HG03575 (cell line): ENCODE measurements around the gene ST3GAL4.
"Not testable (repeated sequence)": the region's sequence is repeated elsewhere in the genome, so short reads cannot be mapped to it uniquely, and the experiment has no call there.

ENCODE experiments used
- ATAC-seq: cut with Tn5 transposase; IDR thresholded peaks from one replicate; pipeline ENCODE4 v1.9.1; 2021; ENCODE audit not compliant: unreplicated experiment, insufficient number of reproducible peaks, low FRiP score; ENCODE audit errors: extremely low read depth

Gene ST3GAL4

GRCh38 chr11:126374562-126375300, 19.2 kb downstream of the ST3GAL4 start:
- ATAC-seq: not testable (repeated sequence)

DNA sequence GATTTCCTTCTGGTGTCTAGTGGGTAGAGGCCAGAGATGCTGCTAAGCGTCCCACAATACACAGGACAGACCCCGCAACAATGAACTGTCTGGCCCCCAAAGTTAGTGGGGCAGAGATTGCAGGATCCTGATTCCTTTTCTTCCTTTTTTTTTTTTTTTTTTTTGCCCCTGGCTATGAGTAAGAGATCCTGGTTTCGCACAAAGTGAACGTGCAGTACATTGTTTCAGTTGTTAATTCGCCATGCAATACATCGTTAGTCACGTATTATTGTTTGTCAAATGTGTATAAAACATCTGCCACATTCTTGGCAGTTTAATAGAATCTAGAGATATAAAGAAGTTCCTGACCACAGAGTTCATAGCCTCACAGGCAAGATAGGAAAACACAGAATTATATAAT, 20.2 kb downstream of the ST3GAL4 start:
- no peak for ATAC-seq

GRCh38 chr11:126378763-126379162, 23.3 kb downstream of the ST3GAL4 start:
- no peak for ATAC-seq

GRCh38 chr11:126380909-126381308, 25.4 kb downstream of the ST3GAL4 start:
- no peak for ATAC-seq

DNA sequence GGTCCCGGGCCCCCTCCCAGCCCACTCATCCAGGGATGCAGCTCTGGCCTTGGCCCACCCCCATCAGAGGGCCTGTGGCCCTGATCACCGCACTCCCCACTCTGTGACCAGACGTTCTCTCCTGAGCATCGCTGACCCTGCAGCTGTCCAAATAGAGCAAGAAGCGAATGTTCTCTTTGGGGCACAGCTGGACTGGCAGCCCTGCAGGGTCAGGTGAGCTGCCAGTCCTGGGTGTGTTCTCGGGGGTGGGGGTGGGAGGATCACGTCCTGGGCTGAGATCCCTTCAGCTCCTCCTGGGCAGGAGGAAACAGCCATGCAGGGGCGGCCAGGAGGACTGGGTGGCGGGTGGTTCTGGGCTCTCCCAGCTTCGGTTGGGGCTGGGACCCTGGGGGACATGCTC, 26.5 kb downstream of the ST3GAL4 start:
- ATAC-seq: not testable (repeated sequence)

DNA sequence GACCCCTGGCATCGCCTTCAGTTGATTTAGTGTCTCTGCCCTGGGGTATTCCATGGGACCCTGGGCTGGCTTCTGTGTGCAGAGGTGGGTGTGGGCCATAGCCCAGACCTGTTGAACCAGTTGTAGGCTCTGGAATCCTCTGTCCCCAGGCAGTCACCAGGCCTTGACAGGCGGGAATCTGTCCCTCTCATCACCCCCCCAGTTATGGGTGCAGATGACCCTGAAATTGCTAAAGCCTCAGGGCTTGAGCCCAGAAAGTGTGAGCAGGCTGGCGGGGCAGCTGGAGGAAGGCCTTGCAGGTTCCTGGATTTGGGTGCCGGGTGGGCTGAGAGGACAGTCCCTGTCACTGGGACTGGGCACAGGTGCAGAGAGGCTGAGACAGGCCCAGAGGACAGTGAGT, 27.2 kb downstream of the ST3GAL4 start:
- not testable (repeated sequence) for ATAC-seq

DNA sequence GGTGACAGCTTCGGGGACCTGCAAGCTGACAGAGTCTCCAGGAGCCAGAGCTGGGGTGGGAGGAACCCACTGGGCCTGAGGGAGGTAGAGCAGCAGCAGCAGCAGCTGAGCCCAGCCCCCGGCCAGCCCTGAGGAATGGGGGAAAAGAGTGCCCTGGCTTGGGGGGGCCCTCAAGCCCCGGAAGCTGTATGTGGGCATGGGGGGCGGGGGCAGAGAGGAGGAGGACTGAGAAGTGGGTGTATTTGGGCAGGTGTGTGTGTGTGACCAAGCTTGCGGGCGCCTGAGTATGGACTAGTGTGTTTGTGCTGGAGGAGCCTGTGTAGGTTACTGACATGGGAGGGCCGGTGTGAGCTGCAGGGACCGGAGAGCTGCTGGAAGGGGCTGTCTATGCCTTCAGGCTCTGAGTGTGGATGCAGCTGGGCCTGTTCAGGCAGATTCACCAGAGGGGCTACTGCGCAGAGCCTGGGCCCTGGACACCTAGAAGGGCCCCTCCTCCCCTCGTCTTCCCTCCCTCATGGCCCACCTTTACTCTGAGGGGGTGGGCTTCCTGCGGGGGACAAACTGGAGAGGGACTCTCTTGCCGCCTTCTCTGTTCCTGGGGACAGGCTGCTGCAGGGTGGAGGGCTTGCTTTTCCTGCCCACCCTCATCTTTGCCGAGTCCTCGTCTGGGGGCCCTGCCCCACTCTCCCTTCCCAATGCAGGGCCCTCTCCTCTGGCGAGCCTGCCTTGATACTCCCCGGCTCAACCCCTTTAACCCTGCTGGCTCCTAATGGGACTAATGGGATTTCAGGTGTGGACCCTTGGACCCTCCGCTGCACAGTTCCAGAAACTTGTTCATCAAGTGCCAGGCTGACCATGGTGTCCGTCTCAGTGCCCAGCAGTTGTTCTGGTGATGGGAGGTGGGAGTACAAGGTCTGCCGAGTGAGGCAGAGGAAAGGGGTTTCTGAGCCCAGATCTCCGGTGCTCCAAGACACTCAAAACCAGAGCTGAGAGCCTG, 28.2 kb downstream of the ST3GAL4 start:
- ATAC-seq: no peak

- ATAC-seq: no peak
These were observed 29.1 kb downstream of the ST3GAL4 start for GRCh38 chr11:126384449-126385070.

DNA sequence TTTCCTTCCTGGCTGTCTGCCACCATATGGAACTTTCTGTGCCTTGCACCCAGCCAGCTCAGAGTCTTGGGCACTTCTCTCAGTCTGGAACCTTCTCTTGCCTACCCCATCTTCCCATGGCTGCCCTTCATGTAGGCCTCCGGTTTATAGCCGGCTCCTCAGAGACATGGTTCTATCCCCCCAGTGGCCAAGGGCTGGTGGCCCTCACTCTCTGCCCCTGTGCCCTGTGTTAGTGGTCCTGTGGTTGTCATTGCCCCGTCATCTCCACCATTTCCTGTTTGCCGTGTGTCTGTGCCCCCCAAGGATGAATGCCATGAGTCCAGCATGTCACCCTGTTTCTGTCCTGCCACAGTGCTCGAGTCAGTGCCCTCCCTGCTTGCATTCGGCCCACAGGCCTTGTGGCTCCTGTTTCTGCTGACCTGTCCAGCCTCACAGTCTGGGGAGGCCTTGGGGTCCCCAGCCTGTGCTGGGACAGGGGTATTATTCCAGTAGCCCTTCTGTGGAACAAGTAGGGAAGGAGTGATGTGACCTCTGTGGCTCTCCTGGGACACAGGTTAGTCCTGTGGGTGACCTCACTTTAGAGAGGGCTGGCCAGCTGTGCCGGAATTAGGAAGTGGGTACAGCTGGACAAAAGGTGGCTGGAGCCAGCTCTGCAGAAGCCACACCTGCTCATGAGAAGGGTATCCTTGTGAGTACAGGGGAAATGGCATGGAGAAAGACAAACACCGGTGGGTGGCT, 30.7 kb downstream of the ST3GAL4 start:
- ATAC-seq: no peak

- ATAC-seq: not testable (repeated sequence)
These were observed 31.2 kb downstream of the ST3GAL4 start for GRCh38 chr11:126386729-126387071.

- no peak for ATAC-seq
These were observed 32.4 kb downstream of the ST3GAL4 start for GRCh38 chr11:126387857-126388256.

- ATAC-seq: no peak
These were observed 34.9 kb downstream of the ST3GAL4 start for GRCh38 chr11:126390272-126390867.

GRCh38 chr11:126391286-126391954, 35.9 kb downstream of the ST3GAL4 start:
- no peak for ATAC-seq

DNA sequence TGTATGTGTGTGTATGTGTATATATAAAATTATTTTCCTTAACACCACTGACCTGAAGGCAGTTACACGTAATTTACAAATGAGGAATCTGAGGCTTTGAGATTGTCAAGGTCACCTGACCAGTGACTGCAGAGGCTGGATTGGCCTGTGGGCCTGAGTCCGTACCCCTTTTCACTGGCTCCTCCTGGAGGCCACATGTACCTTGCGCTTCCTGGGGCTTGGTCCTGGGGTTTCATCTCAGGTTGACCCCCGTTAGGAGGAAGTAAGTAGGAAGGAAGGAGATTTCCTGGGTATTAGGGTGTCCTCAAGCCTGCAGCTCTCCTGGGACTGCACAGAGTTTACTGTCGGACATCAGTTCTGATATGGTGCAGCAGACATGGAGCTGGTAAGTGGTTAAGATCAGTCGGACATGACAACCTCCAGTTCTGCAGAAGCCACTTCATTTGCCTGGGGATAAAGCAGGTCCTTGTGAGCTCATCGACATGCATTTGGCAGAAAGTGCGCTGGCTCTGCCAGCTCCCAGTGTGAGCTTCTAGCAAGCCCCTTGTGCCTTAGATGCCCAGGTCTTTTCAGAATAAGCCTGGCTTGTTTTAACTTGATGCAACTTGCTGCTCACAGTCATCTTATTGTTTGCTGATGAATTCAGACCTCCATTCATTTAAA, 36.6 kb downstream of the ST3GAL4 start:
- ATAC-seq: no peak

GRCh38 chr11:126392633-126393013, 37.1 kb downstream of the ST3GAL4 start:
- ATAC-seq: no peak

DNA sequence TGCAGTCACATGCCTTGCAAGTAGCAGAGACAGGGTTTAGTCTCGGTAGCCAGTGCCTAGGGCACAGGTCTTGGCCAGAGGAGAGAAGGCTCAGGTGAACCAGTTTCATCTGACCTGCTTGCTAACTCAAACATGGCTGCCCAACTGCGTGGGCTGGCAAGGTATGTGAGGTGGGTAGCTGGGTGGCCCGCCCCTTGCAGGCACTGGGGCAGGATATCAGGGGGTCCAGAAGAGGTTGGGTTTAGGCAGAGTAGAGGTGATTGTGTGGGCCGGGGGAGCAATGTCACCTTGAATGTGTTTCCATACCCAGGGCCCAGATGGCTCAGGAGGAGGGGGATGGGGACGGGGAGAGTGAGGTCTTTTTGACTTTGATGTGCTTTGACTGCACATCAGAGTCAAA, 37.7 kb downstream of the ST3GAL4 start:
- no peak for ATAC-seq

- ATAC-seq: no peak
These were observed 38.5 kb downstream of the ST3GAL4 start for GRCh38 chr11:126394036-126394435.

DNA sequence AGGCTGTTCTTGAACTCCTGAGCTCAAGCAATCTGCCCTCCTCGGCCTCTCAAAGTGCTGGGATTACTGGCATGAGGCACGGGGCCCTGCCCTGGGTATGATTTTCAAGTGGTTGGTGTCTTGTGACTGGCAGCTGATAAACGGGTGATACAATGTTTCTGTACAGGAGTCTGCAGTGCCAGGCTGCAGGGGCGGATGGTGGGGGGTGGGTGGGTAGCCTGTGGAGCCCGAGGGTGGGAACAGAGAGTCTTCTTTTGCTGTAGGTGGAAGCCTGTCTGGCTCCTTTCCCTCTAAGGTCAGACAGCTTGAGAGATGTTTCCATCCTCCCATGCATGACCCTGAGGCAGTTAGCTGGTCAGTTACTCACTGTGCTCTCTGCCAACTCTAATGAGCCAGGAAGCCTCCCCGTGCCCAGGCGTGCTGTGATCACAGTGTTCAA, 39.2 kb downstream of the ST3GAL4 start:
- not testable (repeated sequence) for ATAC-seq
